Aorta (tissue), 5 donors: Measurements from ENCODE around the gene ITGA5. TPM values are rescaled to one million over a fixed set of nuclear protein-coding genes. Genes with fewer than 3 reads are reported as not detected.

ENCODE experiments used
- ATAC-seq: fragments of 200-7000 bp; cut with Tn5 transposase; one replicate; pipeline ENCODE4 v1.9.1; 2022; ENCODE audit warnings: moderate library complexity; ENCODE audit not compliant: low FRiP score
- DNase-seq, 2 donors: peaks; one replicate each; pipeline ENCODE4 v3.0.0-alpha.2; 2020
- H3K27ac ChIP-seq, 2 donors: one replicate each; pipeline ENCODE4 v1.5.1; 2013; ENCODE audit warnings: low read length in 2 of 2, mild to moderate bottlenecking in 2 of 2, moderate library complexity in 2 of 2, control low read depth in 1 of 2, inconsistent platforms in 1 of 2, low read depth in 1 of 2
- H3K27me3 ChIP-seq, 2 donors: one replicate each; pipeline ENCODE4 v1.6.1; 2013; ENCODE audit warnings: control low read depth in 1 of 2, low read length in 1 of 2, mild to moderate bottlenecking in 1 of 2, moderate library complexity in 1 of 2; ENCODE audit not compliant: insufficient read depth in 2 of 2, control insufficient read depth in 1 of 2
- H3K36me3 ChIP-seq, 2 donors: one replicate each; pipeline ENCODE4 v1.6.1; 2013; ENCODE audit warnings: control low read depth in 1 of 2, low read length in 1 of 2, mild to moderate bottlenecking in 1 of 2; ENCODE audit not compliant: insufficient read depth in 2 of 2, control insufficient read depth in 1 of 2
- H3K4me1 ChIP-seq, 2 donors: one replicate each; pipeline ENCODE4 v1.6.1; 2013; ENCODE audit warnings: low read length in 2 of 2, control low read depth in 1 of 2, mild to moderate bottlenecking in 1 of 2, moderate library complexity in 1 of 2; ENCODE audit not compliant: insufficient read depth in 2 of 2, control insufficient read depth in 1 of 2
- H3K4me3 ChIP-seq, 2 donors: one replicate each; pipeline ENCODE4 v1.5.1; 2013; ENCODE audit warnings: low read length in 2 of 2, control low read depth in 1 of 2, mild to moderate bottlenecking in 1 of 2
- H3K9me3 ChIP-seq: one replicate; pipeline ENCODE4 v1.6.1; 2013; ENCODE audit warnings: mild to moderate bottlenecking, low read length; ENCODE audit not compliant: control insufficient read depth
- WGBS, 2 donors: extraction: QIAGEN DNeasy Blood & Tissue Kit; methylation state at CpG; one replicate each; pipeline ENCODE4 v1.1.7; 2013; 5-methylcytosine and 5-hydroxymethylcytosine counted together
- intact Hi-C, 2 donors: fragments of 100-400 bp; cut with DNase I; formaldehyde crosslinking; loops; one replicate each; pipeline versions ENCODE4 v1.14.2 to v1.15.0; 2022
- polyA plus RNA-seq, 2 donors: library from polyadenylated mRNA; stranded (reverse); fragments of 200-250 nt; gene quantifications; one replicate each; pipeline ENCODE4 v1.2.3, GENCODE V29; 2013
- total RNA-seq, 2 donors: library from RNA; stranded (reverse); fragmentation: NEBNext Ultra II Directional; extraction: Animal tissue kit (Norgen Biotek cat#: 25700); gene quantifications; one replicate each; pipeline ENCODE4 v1.2.1, GENCODE V29; 2021
- donor health status: healthy with polysubstance abuse.
- donor health status: Bipolar disorder and iron deficiency.
- donor health status: DM: no; HTN: no; CAD: no.
- donor health status: DM: no; HTN: no; CAD: no.
- donor health status: DM: yes; HTN: yes; CAD: no.

The ITGA5 gene
- total and polyA plus RNA-seq, 4 donors: 26.5 to 1,416 (median 353) TPM

DNA sequence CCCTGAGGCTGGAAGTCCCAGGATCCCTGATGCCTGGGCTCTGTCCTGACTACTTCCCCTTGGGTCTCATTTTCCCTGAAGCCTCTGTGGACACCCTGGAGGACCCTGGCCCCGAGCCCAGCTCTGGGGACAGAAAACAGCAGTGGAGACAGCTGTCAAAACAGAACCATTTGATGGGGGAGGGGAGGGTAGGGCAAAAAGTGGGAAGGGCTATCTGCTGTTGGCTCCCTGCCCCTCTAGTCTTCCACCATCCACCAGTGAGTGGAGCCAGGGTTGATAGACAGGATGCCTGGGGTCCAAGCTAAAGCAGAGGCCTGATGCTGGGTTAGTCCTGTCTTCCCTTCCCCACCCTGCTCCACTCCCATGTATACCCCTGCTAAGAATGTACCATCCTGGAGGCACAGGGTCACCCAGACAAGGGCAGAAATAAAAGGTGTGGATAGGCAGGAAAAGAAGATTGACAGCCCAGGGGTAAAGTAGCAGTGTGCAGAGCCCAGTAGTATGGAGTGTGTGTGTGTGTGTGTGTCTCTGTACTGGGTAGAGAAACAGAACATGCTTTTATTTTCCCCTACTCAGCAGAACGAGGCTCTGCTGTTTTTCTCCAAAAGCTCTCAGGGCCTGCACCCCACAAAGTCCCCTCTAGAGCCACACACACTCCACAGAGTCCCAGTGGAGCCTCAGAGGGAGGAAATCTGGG lies 44.4 kb downstream of the ITGA5 start:
- intact Hi-C loops: no loop called here
- Histone ChIP-seq H3K4me1 (no peaks in the 10 kb centered on the region), H3K4me3 (no peak overlapping the region), H3K27ac (no peak overlapping the region), H3K9me3 (no peaks in the 10 kb centered on the region), H3K27me3 (no peaks in the 10 kb centered on the region), H3K36me3 (no peaks in the 10 kb centered on the region)
- WGBS, 2 donors: 30 to 32% methylated on average over 2 of the region's 2 CpGs
- ATAC-seq (no peak), DNase-seq (no peak)

GRCh38 chr12:54373649-54374561 lies 45.2 kb downstream of the ITGA5 start:
- no peak overlapping the region for H3K27ac ChIP-seq
- no peaks in the 10 kb centered on the region for H3K9me3 ChIP-seq
- no peak for ATAC-seq
- H3K4me1 ChIP-seq: no peaks in the 10 kb centered on the region
- H3K4me3 ChIP-seq: no peak overlapping the region
- 94% methylated on average over 10 of the region's 10 CpGs for WGBS, 2 donors
- intact Hi-C loops: no loop called here
- H3K27me3 ChIP-seq: no peaks in the 10 kb centered on the region
- no peaks in the 10 kb centered on the region for H3K36me3 ChIP-seq
- no peak for DNase-seq

DNA sequence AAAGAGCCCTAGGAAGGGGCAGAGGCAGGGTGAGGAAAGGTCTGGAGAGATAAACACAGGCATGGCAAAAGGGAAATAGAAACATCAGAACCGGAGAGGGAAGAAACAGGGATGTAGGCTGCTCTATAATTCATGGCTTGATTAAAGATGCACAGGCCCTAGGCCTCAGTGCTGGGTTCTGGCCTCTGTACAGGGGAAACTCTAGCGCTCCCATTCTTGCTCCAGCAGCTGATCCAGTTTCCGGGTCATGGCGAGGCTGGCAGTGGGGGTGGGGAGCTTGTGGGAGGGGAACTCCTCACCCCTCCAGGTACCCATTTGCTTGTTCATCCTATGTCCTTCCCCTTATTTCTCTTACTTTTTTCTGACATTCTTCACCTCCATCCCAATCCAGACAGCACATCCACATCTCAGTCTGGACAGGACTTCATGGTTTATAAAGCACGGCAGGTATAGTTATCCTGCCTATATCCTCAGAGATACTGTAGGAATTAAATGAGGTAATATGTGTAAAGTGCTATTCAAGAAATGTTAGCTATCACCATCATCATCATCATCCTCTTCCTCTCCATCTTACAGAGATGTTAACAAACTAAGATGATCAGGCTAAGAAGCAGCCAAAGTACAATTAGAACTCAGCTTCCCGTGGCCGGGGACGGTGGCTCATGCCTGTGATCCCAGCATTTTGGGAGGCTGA lies 46.8 kb downstream of the ITGA5 start:
- DNase-seq: no peak
- no peak overlapping the region for H3K27ac ChIP-seq
- H3K36me3 ChIP-seq: no peaks in the 10 kb centered on the region
- H3K4me1 ChIP-seq: no peaks in the 10 kb centered on the region
- no peak for ATAC-seq
- no peak overlapping the region for H3K4me3 ChIP-seq
- H3K9me3 ChIP-seq: no peaks in the 10 kb centered on the region
- no peaks in the 10 kb centered on the region for H3K27me3 ChIP-seq
- intact Hi-C loops: no loop called here
- WGBS, 2 donors: 66 to 69% methylated on average over 8 of the region's 8 CpGs

- DNase-seq (peak; percentile 70 to 85), ATAC-seq (no peak)
- Histone ChIP-seq H3K27me3 (no peaks in the 10 kb centered on the region), H3K4me3 (no peak overlapping the region), H3K36me3 (no peaks in the 10 kb centered on the region), H3K4me1 (no peaks in the 10 kb centered on the region), H3K27ac (no peak overlapping the region), H3K9me3 (no peaks in the 10 kb centered on the region)
- 45 to 53% methylated on average over 3 to 5 of the region's 5 CpGs for WGBS, 2 donors
- intact Hi-C loops: no loop called here
Measured at GRCh38 chr12:54371328-54372112, 47.5 kb downstream of the ITGA5 start.

GRCh38 chr12:54370171-54370730 lies 48.8 kb downstream of the ITGA5 start:
- DNase-seq (peak; percentile 91 to 95), ATAC-seq (peak; percentile 90)
- Histone ChIP-seq H3K4me3 (peak overlapping the region in 1 of 2 donors; percentile 54), H3K27me3 (no peaks in the 10 kb centered on the region), H3K4me1 (no peaks in the 10 kb centered on the region), H3K27ac (no peak overlapping the region), H3K9me3 (no peaks in the 10 kb centered on the region), H3K36me3 (no peaks in the 10 kb centered on the region)
- WGBS, 2 donors: 2 to 7% methylated on average over 37 to 44 of the region's 44 CpGs
- intact Hi-C loops: no loop called here

DNA sequence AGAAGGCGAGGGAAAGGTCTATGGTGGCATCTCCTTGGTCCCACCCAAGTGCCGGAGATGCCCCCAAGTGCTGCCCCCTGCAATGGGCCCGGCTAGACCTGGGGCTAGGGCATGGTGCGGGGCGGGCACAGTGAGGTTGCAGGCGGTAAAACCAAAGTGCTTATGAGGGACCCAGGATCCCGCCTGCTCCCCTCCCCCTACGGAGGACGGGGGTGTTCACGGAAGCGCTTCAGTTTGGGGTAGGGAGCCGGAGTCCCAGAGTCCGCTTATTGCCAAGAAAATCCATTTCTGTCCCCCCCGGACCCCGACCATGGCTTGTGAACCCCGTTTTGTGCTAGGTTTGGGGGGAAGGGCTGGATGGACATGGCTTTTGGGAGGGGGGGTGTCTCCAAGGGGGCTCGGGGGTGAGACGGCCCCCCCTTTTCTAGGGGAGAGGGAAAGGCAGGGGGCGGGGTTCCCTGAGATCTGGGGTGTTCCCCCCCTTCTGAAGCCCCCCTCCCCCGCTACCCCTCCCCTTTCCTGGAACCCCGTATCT lies 49.4 kb downstream of the ITGA5 start:
- intact Hi-C loops: loop anchor here (10.0 kb wide), 1 partner anchor 115 kb away; no protein-coding TSS in a partner anchor
- no peaks in the 10 kb centered on the region for H3K4me1 ChIP-seq

DNA sequence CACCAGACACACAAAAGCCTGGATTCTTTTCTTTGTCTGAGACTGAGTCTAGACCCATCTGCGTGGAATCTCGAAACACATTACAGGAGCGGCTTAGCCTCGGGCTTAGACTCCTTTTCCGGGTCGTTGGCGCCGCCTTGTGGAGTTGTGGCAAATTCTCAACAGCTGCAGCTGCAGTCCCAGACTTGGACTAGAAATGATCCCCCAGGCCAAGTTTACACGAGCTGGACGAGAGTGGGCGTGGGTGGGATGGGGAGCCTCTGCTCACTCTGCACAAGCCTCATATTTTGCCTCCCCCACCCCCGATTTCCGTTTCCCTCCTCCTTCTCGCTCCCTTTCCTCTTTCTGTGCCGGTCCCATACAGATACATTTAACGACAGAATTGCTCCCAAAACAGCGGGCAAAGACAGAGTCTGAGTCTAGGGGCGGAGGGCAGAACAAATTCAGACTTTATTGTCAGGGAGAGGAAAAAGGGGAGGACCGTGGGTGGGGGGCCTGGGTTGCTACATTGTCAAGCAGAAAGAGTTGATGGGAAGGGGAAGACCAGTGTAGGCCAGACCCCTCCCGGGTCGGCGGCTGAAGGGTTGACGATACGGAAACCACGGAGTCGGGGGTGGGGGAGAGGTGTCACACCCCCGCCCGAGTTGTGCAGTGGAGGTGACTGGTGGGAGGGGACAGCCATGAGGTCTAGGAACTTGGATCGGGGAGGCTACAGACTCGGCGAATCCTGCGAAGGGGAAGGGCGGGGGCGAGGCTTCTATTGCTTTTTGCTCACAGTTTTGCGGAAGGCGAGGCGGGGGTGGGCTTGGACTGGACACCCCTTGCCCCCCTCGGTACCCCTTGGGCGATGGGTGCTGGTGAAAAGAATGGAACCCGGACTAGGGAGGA lies 50.1 kb downstream of the ITGA5 start:
- intact Hi-C loops: loop anchor here (10.0 kb wide), 1 partner anchor 114 kb away; no protein-coding TSS in a partner anchor
- Histone ChIP-seq H3K36me3 (no peaks in the 10 kb centered on the region), H3K4me3 (no peak overlapping the region), H3K27ac (no peak overlapping the region), H3K27me3 (no peaks in the 10 kb centered on the region), H3K4me1 (no peaks in the 10 kb centered on the region), H3K9me3 (no peaks in the 10 kb centered on the region)
- 11 to 18% methylated on average over 40 of the region's 40 CpGs for WGBS, 2 donors
- ATAC-seq (peak; percentile 86), DNase-seq (peak; percentile 95 to 98)

More for the DNA sequence above, 49.4 kb downstream of the ITGA5 start:
- Histone ChIP-seq H3K9me3 (no peaks in the 10 kb centered on the region), H3K27me3 (no peaks in the 10 kb centered on the region), H3K36me3 (no peaks in the 10 kb centered on the region), H3K4me3 (peak overlapping the region in 1 of 2 donors; percentile 54), H3K27ac (no peak overlapping the region)
- DNase-seq (peak in 1 of 2 donors; percentile 67), ATAC-seq (peak; percentile 39)
- 19 to 22% methylated on average over 18 to 21 of the region's 21 CpGs for WGBS, 2 donors
